Hindlimb muscle (tissue), 1 donor: ENCODE data around the gene CADM1. TPM values are rescaled to one million over a fixed set of nuclear protein-coding genes. Genes with fewer than 3 reads are reported as not detected.

ENCODE experiments used
- DNase-seq: peaks from one replicate; pipeline ENCODE4 v3.0.0-alpha.2; 2013
- polyA plus RNA-seq: library from polyadenylated mRNA; unstranded; fragments of 120-200 nt; gene quantifications from one replicate; pipeline ENCODE4 v1.2.1, GENCODE V29; 2013; ENCODE audit not compliant: insufficient read length

CADM1 gene
- polyA plus RNA-seq, 1 donor, result 23.1 TPM

DNA sequence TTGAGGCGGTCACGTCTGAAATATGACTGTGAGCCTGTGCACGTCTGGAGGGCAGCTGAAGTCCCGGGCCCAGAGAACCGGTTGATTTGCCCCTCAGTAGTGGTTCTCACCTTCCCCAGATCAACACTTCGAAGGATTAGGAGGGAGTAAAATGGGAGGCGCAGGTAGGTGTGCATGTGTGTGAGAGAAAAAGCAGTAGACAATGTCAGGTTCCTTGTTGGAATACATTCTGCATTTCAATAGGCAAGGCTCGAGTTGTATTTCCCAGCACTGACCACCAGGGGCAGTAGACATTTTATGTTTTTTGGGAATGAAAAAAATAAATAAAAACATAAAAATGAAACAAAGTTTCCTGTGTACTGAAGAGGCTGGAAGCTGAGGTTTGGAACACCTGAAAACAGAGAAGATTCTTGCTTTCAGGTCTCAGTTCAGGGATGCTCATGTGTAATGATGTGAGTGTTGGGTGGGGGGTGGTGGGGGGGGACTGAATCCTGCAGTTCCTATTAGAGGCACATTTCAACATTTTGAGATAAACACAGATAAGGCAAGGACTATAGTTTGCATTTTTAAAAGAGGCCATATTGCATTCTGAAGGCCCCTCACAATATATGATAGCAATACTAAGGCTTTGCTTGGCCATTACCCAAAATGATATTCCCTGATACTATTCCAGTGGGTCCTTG is 333.9 kb downstream of the CADM1 start:
- DNase-seq, result no peak

DNA sequence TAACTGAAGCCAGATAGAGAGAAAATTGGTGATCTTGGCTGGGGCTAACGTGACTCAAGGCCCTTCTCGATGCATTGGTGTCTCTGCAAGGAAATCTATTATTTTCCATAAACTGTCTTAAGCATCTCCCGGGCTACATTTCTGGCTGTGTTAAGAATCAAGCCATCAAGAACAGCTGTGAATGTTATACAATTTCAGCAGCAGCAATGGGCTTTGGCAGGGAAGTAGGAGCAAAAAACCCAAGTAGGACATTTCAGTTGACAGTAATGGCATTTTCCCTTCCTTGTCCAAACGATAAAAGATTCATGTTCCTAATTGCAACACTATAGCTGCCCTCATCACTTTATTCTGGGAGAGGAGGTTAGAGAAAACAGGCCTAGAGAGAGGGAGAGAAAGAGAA is 335.0 kb downstream of the CADM1 start:
- no peak for DNase-seq

DNA sequence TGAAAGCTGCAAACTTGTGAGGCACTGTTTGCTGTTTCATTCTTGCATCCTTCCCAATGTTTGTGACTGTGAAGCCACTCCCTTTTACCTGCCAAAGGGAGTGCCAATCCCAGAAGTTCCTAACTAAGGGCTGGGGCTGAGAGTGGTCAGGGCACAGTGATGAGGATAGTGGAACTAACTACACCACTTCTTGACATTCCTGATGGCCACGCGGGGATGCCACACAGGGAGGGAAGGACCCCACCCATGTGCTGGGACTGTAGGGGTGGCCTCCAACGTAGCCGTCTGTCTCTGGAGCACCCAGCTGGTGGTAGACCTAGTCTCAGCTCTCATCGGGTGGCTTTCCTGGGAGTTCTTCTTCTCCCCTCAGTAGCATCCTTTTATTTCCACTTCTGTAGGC is 335.5 kb downstream of the CADM1 start:
- DNase-seq, result no peak

DNA sequence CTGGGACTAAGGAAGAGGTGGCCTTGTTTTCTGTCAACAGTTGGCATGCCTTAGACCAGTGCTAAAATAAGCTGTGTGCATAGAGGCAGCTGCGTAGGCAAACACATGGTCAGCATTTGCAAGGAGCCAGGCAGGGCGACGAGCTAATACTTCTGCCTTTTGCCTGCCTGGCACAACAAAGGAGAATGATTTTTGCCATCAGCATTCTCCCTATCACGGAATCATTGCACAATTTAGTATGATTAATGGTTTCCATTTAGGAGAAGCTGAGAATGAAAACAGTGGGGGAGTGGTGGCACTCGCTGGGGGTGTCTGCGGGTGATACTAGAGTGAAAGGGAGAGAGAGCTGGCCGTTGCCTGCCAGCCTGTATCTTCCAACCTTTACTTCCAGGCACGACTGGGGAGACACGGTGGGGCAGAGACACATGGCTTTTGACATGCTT is 336.0 kb downstream of the CADM1 start:
- no peak for DNase-seq

DNA sequence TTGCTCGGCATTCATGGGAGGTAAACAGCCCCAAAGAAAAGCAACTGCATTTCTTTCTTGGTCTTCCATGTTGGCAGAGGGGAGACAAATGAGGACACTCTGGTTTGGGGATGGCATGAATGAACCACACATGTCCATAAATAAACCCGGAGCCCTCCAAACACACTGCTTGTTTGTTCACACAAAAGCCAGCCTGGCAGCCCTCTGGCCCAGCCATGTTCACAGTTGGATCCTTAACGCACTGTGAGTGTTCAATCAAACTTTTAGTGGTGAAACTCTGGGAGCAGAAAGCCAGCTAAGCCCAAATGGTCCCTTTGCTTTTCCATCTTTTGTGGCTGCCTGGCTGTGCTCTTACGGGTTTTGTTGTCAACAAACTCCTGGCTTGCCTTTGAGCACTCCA is 336.8 kb downstream of the CADM1 start:
- DNase-seq, result no peak

DNA sequence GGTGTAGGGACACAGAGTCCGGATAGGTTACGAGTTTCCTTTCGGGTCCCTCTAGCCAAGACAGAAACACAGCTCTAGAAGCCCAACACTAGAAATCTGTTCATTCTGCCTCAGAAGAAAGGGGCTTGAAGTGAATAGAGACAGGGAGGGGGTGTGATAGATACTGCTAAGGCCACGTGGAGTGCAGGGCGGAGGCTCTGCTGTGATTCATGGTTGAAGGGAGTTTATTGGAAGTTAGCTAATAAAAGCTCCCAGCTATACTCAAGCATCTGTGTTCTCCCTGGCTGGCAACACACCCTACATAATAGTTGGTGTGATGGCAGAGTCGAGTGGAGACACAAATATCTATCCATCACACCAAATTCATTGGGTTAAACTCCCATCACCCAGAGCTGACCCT is 337.4 kb downstream of the CADM1 start:
- no peak for DNase-seq

DNA sequence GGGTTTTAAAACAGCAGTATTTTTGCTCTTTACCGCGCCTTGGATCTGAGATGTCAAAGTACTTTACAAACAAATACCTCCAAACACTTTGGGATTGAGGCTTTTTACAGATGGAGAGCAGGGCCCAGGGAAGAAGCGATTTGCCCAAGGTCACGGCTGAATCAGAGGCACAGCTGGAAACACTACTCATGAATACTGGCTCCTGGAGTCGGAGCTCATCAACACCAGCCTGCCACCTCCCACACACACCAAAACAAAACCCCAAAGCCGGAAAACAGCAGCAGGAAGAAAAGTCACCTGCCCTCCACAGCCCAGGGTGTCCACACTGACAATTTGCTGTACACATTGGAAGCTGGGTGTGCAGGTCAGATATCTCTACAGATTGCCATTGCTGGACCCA is 339.4 kb downstream of the CADM1 start:
- DNase-seq, result no peak

DNA sequence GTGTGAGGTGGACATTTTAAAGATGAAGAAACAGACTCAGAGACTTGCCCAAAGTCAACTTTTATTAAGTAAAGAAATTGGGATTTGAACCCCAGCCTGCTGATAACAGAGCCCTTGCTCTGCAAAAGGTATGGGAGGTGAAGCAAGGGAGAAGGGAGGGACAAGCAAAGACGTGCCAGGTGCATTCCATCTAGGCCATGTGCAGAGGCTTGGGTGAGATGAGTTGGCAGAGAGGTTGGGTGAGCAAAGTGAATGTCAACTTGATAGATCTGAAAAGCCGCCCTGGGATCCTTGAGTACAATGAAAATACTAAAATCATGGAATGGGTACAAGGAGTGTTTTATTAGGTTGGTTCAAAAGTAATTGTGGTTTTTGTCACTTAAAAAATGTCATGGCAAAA is 341.3 kb downstream of the CADM1 start:
- no peak for DNase-seq

DNA sequence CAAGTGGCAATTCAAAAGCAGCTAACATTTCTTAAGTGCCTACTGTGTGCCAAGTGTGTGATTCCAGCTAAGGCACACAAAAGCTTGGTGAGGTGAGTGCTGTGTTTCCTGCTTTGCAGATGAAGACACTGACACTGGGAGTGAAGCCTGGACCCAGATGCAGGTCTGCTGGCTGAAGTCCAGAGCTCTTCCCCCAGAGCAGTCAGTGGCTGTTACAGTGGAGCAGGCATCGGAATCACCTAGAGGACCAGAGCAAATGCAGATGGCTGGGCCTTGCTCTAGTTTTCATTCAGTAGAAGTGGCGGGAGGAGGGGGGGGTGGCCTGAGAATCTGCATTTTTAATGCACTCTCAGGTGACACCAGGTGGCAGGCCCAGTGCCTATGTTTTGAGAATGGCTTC is 342.3 kb downstream of the CADM1 start:
- DNase-seq, result no peak

DNA sequence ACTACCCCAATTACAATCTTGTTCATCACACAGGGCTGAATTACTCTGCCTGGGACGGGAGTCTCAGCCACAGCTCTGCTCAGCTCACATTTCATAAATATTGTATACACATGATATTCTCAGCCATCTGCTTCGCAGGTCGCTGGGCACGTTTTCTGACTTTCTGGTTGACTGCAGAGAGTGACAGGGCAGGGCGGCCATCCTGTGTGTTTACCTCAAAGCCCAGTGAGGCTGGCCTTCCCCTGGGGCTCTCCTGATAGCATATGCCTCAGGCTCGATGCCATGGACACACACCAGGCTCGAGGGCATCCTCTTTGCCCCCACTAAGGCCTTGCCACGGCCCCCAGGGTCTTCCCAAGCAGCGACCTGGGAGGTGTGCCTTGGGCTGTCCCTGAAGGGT is 345.0 kb downstream of the CADM1 start:
- no peak for DNase-seq

DNA sequence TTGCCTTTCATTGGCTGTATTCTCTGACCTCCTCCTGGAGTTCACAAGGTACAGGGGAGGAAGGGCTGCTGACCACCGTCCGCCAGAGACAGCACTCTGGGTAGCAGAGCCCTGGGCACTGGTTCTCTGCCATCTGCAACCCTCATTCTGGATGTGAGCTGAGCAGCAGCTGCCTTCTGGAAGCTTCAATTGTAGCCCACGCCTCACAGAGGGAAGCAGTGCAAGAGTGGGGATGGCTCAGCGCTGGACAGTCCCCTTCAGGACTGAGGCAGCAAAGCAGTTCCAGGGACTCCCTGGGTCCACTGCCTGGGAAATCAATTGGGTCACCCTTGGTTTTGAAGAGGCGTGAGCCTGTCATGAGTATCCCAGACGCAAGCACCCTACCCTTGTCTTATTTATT is 346.2 kb downstream of the CADM1 start:
- DNase-seq, result no peak

DNA sequence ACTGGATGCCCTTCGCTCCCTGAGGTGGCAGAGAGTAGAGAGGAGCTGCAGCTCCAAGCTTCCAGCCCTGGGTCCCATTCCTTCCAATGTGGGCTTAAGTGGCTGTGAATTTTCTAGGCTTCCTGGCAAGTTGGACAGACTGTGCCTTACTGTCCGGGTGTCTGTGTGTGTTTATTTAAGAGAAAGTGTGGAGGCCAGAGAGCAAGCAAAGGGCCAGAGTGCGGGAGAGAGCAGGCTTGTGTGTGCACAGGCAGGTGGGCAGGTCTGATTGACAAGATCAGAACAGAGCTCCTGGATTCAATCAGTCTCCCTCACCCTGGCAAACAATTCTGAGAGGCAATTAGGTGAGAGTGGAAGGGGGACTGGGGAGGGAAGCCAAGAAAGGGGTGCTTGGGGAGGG is 347.0 kb downstream of the CADM1 start:
- DNase-seq, result no peak

DNA sequence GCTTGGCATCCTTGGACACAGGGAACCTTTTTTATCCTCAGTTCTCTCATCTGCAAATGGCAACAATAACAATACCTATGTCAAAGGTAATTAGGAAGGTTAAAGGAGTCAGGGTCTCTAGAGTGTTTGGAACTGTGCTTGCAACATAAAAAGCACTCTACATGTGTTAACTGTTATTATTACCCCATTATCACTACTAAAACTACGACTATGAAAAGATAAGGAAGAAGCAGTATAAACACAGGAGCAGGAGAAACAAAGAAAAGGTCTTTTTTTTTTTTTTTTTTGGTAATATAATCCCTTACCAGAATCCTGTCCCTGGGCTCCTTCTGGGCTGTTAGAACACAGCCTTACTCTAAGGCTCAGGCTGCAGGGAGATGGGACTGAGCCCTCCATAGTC is 348.2 kb downstream of the CADM1 start:
- DNase-seq, result no peak

DNA sequence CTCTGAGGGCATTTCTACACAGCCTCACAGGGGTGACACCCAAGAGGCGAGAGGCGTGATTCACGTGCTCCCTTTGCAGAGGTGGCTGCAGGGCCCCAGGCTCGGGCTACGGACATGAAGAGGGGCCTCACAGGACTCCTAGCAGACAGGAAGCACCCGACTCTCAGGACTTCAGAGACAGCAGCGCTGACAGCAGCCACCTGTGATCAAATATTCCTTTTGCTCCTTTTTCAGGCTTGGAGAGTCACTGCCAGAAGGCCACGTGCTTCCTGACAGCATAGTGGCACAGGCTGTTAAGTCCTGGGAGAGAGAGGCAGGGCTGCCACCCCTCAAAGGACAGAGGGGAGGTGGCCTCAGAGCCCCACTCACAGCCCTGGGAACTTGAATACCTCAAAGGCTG is 348.9 kb downstream of the CADM1 start:
- DNase-seq, result no peak

DNA sequence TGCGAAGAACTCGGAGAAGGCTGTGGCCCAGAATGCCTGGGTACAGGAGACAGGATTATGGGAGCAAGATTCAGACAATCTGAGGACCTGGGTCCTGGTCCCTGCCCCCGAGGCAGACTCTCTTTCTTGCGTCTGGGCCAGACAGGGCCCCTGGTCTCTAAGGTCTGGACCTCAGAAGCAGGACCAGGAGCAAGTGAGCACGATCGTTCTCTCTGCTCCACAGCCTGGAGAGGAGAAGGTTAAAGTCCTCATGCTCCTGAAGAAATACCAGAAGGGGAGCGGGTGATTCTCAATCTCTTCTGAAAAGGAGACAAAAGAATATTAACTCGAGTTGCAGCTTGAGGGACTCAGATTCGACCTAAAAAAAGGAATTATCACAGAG is 349.9 kb downstream of the CADM1 start:
- no peak for DNase-seq

DNA sequence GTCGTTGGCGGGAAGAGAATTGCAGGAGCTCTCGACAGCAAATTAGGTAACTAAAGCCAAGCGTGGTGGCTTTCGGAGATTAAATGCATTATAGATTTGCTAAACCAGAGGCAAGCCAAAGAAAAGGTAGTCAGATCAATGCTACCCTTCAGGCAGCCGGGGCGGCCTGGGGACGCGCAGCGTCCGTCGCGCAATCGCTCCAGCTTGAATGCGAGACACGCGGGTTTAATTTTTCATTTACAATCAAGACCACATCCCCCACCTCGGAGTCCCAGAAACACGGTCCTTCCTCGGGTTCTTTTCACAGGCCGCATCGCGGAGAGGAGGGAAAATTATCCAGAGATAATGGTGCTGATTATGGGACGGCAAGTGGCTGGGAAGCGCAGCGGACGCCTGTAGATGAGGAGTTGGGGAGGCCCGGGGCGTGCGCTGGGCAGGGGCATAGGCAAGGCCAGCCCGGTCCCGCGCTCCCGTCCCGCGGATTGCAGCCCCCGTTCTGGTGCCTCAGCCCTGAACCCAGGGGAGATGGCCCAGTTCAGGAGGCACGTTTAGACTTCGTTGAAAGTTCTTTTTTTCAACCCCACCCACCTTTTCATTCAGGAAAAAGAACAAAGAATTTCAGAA is 350.4 kb downstream of the CADM1 start:
- DNase-seq, result no peak

DNA sequence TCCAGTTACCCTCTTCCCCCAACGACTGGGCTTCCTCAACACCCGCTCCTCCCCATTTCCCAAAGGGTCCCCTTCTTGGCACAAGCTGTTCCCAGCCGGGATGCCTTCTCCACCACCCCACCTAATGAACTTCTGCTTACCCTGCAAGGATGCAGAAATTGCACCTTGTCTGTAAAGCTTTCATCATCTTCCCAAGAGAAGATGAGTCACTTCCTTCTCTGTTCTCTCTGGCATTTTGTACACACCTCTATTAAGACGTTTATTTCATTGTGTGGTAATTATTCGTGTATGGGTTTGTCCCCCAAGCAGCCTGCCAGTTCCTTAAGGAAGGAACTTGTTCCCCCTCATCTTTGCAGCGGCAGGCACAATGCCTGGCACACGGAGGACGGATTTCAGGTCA is 351.1 kb downstream of the CADM1 start:
- DNase-seq, result no peak

DNA sequence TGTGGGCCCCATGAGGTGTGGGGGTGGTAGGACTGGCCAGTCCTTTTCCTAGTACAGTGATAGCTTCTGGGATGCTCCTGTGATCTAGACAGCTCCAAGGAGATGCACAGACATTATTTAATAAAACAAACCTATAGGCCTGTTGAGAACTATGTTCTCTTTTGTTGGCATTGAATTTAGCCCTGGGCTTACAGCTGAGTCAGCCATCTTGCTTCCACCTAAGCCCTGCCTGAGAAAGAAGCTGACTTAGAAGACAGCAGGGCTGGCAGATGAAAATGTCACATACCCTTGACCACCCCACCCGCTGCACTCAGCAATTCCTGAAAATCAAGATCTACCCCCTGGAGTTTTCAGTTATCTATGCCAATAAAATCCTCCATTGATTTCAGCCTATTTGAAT is 353.2 kb downstream of the CADM1 start:
- no peak for DNase-seq

DNA sequence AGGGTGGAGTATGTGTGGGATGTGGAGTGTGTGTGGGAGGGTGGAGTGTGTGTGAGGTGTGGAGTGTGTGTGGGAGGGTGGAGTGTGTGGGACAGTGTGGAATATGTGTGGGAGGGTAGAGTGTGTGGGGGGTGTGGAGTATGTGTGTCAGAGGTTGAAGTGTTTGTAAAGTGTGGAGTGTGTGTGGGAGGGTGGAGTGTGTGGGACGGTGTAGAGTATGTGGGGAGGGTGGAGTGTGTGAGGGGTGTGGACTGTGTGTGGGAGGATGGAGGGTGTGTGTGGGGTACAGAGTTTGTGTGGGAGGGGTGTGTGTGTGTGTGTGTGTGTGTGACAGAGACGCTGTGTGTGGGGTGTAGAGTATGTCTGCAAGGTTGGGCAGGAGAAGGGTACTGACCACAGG is 355.5 kb downstream of the CADM1 start:
- no peak for DNase-seq

DNA sequence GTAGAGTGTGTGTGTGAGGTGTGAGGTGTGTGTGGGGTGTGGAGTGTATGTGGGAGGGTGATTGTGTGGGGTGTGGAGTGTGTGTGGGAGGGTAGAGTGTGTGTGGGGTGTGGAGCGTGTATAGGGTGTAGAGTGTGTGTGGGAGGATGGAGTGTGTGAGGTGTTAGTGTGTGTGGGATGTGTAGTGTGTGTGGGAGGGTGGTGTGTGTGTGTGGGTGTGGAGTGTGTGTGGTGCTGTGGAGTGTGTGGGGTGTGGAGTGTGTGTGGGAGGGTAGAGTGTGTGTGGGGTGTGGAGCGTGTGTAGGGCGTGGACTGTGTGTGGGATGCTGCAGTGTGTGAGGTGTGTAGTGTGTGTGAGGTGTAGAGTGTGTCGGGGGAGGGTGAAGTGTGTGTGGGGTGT is 356.1 kb downstream of the CADM1 start:
- DNase-seq, result no peak

DNA sequence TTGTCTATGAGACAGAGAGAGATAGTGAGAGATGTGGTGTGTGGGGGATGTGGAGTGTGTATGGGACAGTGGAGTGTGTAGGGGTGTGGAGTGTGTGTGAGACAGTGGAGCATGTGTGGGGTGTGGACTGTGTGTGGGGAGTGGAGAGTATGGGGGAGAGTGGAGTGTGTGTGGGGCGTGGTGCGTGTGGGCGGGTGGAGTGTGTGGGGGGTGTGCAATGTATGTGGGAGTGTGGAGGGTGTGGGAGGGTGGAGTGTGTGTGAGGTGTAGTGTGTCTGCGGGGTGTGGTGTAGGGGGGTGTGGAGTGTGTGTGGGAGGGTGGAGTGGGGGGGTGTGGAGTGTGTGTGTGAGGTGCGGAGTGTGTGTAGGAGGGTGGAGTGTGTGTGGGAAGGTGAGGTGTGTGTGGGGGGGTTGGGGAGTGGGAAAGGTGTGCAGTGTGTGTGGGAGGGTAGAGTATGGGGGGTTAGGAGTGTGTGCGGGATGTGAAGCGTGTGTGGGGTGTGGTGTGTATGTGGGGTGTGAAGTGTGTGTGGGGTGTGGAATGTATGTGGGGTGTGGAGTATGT is 356.9 kb downstream of the CADM1 start:
- no peak for DNase-seq

DNA sequence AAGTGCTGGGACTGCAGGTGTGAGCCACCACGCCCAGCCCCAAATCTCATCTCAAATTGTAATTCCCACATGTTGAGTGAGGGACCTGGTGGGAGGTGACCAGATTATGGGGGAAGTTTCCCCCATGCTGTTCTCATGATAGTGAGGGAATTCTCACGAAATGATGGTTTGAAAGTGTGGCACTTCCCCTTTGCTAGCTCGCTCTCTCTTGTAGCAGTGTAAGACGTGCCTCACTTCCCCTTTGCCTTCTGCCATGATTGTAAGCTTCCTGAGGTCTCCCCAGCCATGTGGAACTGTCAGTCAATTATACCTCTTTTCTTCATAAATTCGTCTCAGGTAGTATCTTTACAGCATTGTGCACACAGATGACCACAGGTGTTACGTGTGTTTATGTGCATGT is 357.8 kb downstream of the CADM1 start:
- DNase-seq, result no peak

DNA sequence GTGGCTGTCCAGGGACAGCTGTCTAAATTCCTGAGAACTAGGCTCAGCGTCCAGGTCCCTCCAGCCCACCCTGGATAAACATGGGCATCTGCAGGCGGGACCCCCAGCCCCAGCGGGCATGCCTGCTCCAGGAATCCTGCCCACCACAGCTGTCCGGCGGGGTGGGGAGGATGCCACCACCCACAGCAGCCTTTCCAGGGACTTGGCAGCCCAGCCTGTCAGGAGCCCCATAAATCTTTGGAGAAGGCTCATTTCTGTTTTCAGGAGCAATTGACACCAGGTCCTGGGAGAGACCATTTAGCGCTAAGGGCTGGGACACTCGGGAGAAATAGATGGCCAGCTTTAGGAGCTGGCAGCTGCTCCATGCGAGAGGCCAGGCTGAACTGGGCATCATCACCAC is 358.9 kb downstream of the CADM1 start:
- no peak for DNase-seq

DNA sequence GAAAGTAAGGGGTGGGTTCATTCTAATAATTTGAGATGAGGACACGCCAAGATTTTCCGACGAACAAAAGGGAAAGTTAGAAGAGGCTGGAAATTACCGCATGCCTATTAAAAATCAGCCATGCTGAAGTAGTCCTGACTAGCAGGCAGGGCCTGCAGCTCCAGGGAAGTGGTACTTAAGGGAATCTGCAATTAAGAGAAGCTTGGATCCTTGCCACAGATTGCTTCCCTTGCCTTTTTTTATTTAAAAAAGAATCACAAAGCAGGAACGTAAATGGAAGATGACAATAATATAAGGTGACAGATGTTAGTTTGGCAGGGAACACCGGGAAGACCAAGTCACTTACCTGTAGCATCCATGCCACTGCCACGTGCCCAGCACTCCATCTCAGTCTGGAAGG is 359.3 kb downstream of the CADM1 start:
- DNase-seq, result no peak

DNA sequence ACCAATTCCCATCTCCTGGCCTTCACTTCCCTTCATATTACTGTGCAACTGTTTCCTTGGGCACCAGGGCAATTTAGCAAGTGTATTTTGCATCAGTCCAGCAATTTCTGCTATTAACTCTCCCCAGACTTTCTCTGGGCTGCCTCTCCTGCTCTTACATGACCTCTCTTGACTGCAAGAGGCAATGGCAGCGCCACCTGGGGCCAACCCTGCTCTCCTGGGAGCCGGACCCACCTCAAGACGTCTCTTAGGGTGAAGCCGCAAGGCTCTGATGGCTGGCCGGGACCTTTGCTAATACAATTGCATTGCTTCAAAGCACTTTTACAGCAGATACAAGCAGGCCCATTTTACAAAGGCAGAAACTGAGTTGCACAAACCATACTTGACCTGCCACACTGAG is 360.2 kb downstream of the CADM1 start:
- no peak for DNase-seq
